B cell (primary cell): ENCODE data around the gene CTDSPL2. TPM values are rescaled to one million over a fixed set of nuclear protein-coding genes. Genes with fewer than 3 reads are reported as not detected.

Experiments used
- ATAC-seq: fragments of 200-7000 bp; cut with Tn5 transposase; one replicate; pipeline ENCODE4 v1.10.0; 2021; ENCODE audit warnings: low read depth, mild to moderate bottlenecking, moderate number of reproducible peaks, moderate library complexity
- CTCF ChIA-PET: fragments of 350-600 bp; sonication (Branson Sonifier 250); formaldehyde crosslinking; loops from one replicate; lab custom pipeline; 2021; ENCODE audit warnings: antibody characterized with exemption, inconsistent platforms; lab: Charles Lee
- POLR2A ChIA-PET: fragments of 350-600 bp; sonication (Branson Sonifier 250); formaldehyde crosslinking; loops from one replicate; lab custom pipeline; 2021; ENCODE audit warnings: antibody characterized with exemption; lab: Charles Lee
- DNase-seq: peaks from one replicate; pipeline ENCODE4 v3.0.0; 2013
- H2AFZ ChIP-seq: 2 replicates; pipeline ENCODE4 v1.6.1; 2012; ENCODE audit warnings: mild to moderate bottlenecking, low read depth, low read length; ENCODE audit not compliant: insufficient read depth, poor library complexity, severe bottlenecking
- H3K27ac ChIP-seq, 2 donors: 1 replicate in 1 of 2; 2 replicates in 1 of 2; pipeline ENCODE4 v1.5.1; 2012 to 2013; ENCODE audit warnings: low read length in 2 of 2, mild to moderate bottlenecking in 2 of 2, moderate library complexity in 1 of 2
- H3K27me3 ChIP-seq, 4 experiments: fragments of 200-600 bp in 1 of 4; sonication (generic) in 1 of 4; replicated peaks in 1 of 4; 1 replicate in 2 of 4; 2 replicates in 2 of 4; pipeline versions ENCODE4 v1.6.1 to v1.7.0; 2013 to 2016; ENCODE audit warnings: low read length in 3 of 4, mild to moderate bottlenecking in 2 of 4, mixed read lengths in 1 of 4, moderate library complexity in 1 of 4; ENCODE audit not compliant: insufficient read depth in 4 of 4, control insufficient read depth in 3 of 4; ENCODE audit errors: control extremely low read depth in 1 of 4
- H3K36me3 ChIP-seq, 2 experiments: replicated peaks in 1 of 2; 1 replicate in 1 of 2; 2 replicates in 1 of 2; pipeline versions ENCODE4 v1.6.1 to v1.7.1; 2013; ENCODE audit warnings: low read length in 1 of 2; ENCODE audit not compliant: insufficient read depth in 2 of 2, control insufficient read depth in 1 of 2; ENCODE audit errors: control extremely low read depth in 1 of 2, extremely low read depth in 1 of 2
- H3K4me1 ChIP-seq, 2 donors: fragments of 200-600 bp in 1 of 2; sonication (generic) in 1 of 2; 1 replicate in 1 of 2; 2 replicates in 1 of 2; pipeline versions ENCODE4 v1.5.1 to v1.6.1; 2013 to 2017; ENCODE audit warnings: low read length in 2 of 2; ENCODE audit not compliant: control insufficient read depth in 2 of 2, insufficient read depth in 2 of 2
- H3K4me2 ChIP-seq: replicated peaks from 2 replicates; pipeline ENCODE3; 2012; ENCODE audit warnings: mild to moderate bottlenecking, low read depth, low read length; ENCODE audit not compliant: poor library complexity, severe bottlenecking
- H3K4me3 ChIP-seq, 5 experiments: fragments of 200-600 bp in 1 of 5; sonication (generic) in 1 of 5; 1 replicate in 3 of 5; 2 replicates in 2 of 5; pipeline versions ENCODE4 v1.5.1 to v1.7.0; 2011 to 2016; ENCODE audit warnings: low read length in 4 of 5, mild to moderate bottlenecking in 4 of 5, low read depth in 2 of 5, control low read depth in 1 of 5, moderate library complexity in 1 of 5; ENCODE audit not compliant: insufficient read depth in 1 of 5; ENCODE audit errors: control extremely low read depth in 1 of 5, extremely low read depth in 1 of 5
- H3K79me2 ChIP-seq: fragments of 200-600 bp; sonication (generic); one replicate; pipeline ENCODE4 v1.6.0; 2016; ENCODE audit warnings: low read length; ENCODE audit not compliant: control insufficient read depth, insufficient read depth
- H3K9ac ChIP-seq: fragments of 200-600 bp; sonication (generic); 2 replicates; pipeline ENCODE4 v1.6.1; 2017; ENCODE audit warnings: mild to moderate bottlenecking, low read length, moderate library complexity
- H3K9me3 ChIP-seq, 3 donors: one replicate each; pipeline versions ENCODE4 v1.6.1 to v1.7.1; 2013; ENCODE audit warnings: low read length in 2 of 3; ENCODE audit not compliant: control insufficient read depth in 2 of 3, insufficient read depth in 1 of 3; ENCODE audit errors: control extremely low read depth in 1 of 3
- H4K20me1 ChIP-seq: 2 replicates; pipeline ENCODE4 v1.6.0; 2012; ENCODE audit warnings: mild to moderate bottlenecking, low read length; ENCODE audit not compliant: insufficient read depth, control insufficient read depth, poor library complexity, severe bottlenecking
- H3K27ac Mint-ChIP-seq: one replicate; pipeline ENCODE4 v1.8.0; 2021; ENCODE audit warnings: mixed read lengths
- H3K27me3 Mint-ChIP-seq: one replicate; pipeline ENCODE4 v1.8.0; 2021; ENCODE audit warnings: mixed read lengths
- H3K4me1 Mint-ChIP-seq: one replicate; pipeline ENCODE4 v1.8.0; 2021; ENCODE audit warnings: mixed read lengths
- H3K4me3 Mint-ChIP-seq: one replicate; pipeline ENCODE4 v1.8.0; 2021; ENCODE audit warnings: mixed read lengths
- H3K9me3 Mint-ChIP-seq: one replicate; pipeline ENCODE4 v1.8.0; 2022; ENCODE audit warnings: mixed read lengths; ENCODE audit not compliant: insufficient read depth
- EZH2 ChIP-seq: IDR thresholded peaks from 2 replicates; pipeline ENCODE4 v1.6.1; 2012; ENCODE audit warnings: borderline replicate concordance, low read depth, mild to moderate bottlenecking, moderate library complexity, low read length; ENCODE audit not compliant: insufficient read depth, poor library complexity, severe bottlenecking
- WGBS: methylation state at CpG from one replicate; pipeline ENCODE4 v1.1.5; 2013; ENCODE audit warnings: missing lambda C conversion rate; ENCODE audit not compliant: insufficient coverage; 5-methylcytosine and 5-hydroxymethylcytosine counted together
- intact Hi-C: fragments of 100-400 bp; cut with micrococcal nuclease; formaldehyde crosslinking; loops from one replicate; pipeline ENCODE4 v1.10.0; 2022
- polyA plus RNA-seq: library from polyadenylated mRNA; depleted of rRNA; stranded (reverse); fragments of >200 nt; gene quantifications from 2 replicates; pipeline ENCODE4 v1.2.3, GENCODE V29; 2012
- total RNA-seq, 2 donors: library from RNA; stranded (reverse); fragments of 120-200 nt in 1 of 2; gene quantifications; 1 replicate in 1 of 2; 2 replicates in 1 of 2; pipeline versions ENCODE4 v1.2.3 to v1.2.4, GENCODE V29; 2013 to 2022
- TF ChIP-seq, protein P1 (sequence below): fragments of 200-600 bp; IDR thresholded peaks from one replicate; pipeline ENCODE4 v1.8.0; 2022; ENCODE audit warnings: antibody characterized with exemption, mild to moderate bottlenecking

CTDSPL2 gene
- total and polyA plus RNA-seq, 2 donors (not counting 1 experiment from before 2014, with no cell fraction given), result 17.8 to 84.1 TPM

DNA sequence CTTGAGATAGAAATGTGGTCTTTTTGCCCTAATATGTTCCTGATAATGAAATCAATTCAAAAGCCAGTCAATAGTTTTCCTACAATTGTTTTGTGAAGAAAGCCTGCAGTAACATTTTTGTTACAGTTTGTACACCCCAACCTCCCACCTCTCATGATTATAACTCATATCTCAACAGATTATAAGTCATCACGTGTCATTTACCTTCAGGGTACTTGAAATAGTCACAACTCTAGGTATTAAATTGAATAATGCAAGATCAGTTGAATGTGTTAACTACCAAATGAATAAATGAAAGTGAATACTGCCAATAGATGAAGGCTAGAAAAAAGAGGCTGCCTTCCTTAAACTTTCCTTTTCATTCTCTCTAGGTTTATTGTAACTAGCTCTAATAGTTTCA lies 32.9 kb upstream of the CTDSPL2 start:
- Histone ChIP-seq H3K79me2 (no peaks in the 10 kb centered on the region), H3K4me3 (no peak overlapping the region), H3K36me3 (peaks cover 0 to 8% of the 10 kb centered on the region in 2 experiments), H3K4me2 (no peak overlapping the region), H4K20me1 (no peaks in the 10 kb centered on the region), H3K27me3 (no peaks in the 10 kb centered on the region), H2AFZ (no peak overlapping the region), H3K9me3 (no peaks in the 10 kb centered on the region), H3K4me1 (no peaks in the 10 kb centered on the region), H3K27ac (no peak overlapping the region), H3K9ac (no peak overlapping the region)
- Mint-ChIP-seq H3K4me3 (no peak overlapping the region), H3K27ac (no peak overlapping the region), H3K9me3 (no peaks in the 10 kb centered on the region), H3K4me1 (no peaks in the 10 kb centered on the region), H3K27me3 (no peaks in the 10 kb centered on the region)
- TF ChIP-seq, protein P1, sequence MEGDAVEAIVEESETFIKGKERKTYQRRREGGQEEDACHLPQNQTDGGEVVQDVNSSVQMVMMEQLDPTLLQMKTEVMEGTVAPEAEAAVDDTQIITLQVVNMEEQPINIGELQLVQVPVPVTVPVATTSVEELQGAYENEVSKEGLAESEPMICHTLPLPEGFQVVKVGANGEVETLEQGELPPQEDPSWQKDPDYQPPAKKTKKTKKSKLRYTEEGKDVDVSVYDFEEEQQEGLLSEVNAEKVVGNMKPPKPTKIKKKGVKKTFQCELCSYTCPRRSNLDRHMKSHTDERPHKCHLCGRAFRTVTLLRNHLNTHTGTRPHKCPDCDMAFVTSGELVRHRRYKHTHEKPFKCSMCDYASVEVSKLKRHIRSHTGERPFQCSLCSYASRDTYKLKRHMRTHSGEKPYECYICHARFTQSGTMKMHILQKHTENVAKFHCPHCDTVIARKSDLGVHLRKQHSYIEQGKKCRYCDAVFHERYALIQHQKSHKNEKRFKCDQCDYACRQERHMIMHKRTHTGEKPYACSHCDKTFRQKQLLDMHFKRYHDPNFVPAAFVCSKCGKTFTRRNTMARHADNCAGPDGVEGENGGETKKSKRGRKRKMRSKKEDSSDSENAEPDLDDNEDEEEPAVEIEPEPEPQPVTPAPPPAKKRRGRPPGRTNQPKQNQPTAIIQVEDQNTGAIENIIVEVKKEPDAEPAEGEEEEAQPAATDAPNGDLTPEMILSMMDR, result no peak
- TF ChIP-seq EZH2, result no peak
- DNase-seq, result no peak
- WGBS, result no CpG with 5 or more reads among the region's 1 CpG
- ATAC-seq, result no peak
- intact Hi-C loops, result no loop called here
- CTCF ChIA-PET, result no interaction called here
- POLR2A ChIA-PET, result no interaction called here

DNA sequence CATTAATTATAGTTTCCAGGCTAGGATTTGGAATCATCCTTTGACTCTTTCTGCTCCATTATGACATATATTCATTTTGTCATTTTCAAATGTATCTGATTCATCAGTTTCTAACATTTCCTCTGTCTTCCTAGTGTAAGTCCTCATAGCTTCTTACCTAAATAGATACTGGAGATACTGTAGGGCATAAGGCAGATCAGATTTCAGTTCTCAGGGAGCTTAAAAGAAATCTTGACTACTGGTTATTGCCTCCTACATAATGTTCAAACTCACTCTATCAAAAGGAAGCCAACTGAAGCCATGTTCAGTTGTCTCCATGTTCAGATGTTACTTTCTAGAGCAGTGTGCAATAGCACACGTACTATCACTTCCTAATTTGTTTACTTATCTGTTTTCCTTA lies 29.6 kb upstream of the CTDSPL2 start:
- WGBS, result no CpG with 5 or more reads among the region's 1 CpG
- no peak overlapping the region for H3K27ac ChIP-seq
- no peak overlapping the region for H2AFZ ChIP-seq
- H3K27me3 Mint-ChIP-seq, result no peaks in the 10 kb centered on the region
- H3K79me2 ChIP-seq, result no peaks in the 10 kb centered on the region
- CTCF ChIA-PET, result no interaction called here
- no peaks in the 10 kb centered on the region for H3K4me1 ChIP-seq
- no peaks in the 10 kb centered on the region for H3K9me3 ChIP-seq
- H3K36me3 ChIP-seq, result peaks cover 0 to 7% of the 10 kb centered on the region in 2 experiments
- no peak for DNase-seq
- no peak overlapping the region for H3K4me3 Mint-ChIP-seq
- ATAC-seq, result no peak
- no peaks in the 10 kb centered on the region for H4K20me1 ChIP-seq
- no peak overlapping the region for H3K4me2 ChIP-seq
- intact Hi-C loops, result no loop called here
- TF ChIP-seq EZH2, result no peak
- TF ChIP-seq, protein P1, result no peak
- H3K4me1 Mint-ChIP-seq, result no peaks in the 10 kb centered on the region
- no peaks in the 10 kb centered on the region for H3K27me3 ChIP-seq
- H3K9ac ChIP-seq, result no peak overlapping the region
- no peaks in the 10 kb centered on the region for H3K9me3 Mint-ChIP-seq
- no peak overlapping the region for H3K4me3 ChIP-seq
- POLR2A ChIA-PET, result no interaction called here
- H3K27ac Mint-ChIP-seq, result no peak overlapping the region
